Pancreas (tissue), 10 donors: ENCODE results near the gene GTF3C1. TPM values are rescaled to one million over a fixed set of nuclear protein-coding genes. Genes with fewer than 3 reads are reported as not detected.
"Not testable (repeated sequence)": the region's sequence is repeated elsewhere in the genome, so short reads cannot be mapped to it uniquely, and the experiment has no call there.

Experiments used
- ATAC-seq, 4 donors: fragments of 200-7000 bp; cut with Tn5 transposase; one replicate each; pipeline versions ENCODE4 v1.8.0 to v1.9.1; 2020; ENCODE audit warnings: mild to moderate bottlenecking in 4 of 4, moderate library complexity in 4 of 4
- DNase-seq, 6 donors: peaks; one replicate each; pipeline ENCODE4 v3.0.0-alpha.2; 2020
- FAIRE-seq: peaks from 2 replicates; lab custom pipeline; 2012; peaks lifted over from hg19 to GRCh38; lab: Jason Lieb, UNC
- H3K27ac ChIP-seq, 4 donors: fragments of 200-600 bp; sonication (generic); 1 replicate in 3 of 4; 2 replicates in 1 of 4; pipeline versions ENCODE4 v1.5.0 to v1.8.0; 2020
- H3K27me3 ChIP-seq, 4 donors: fragments of 200-600 bp; one replicate each; pipeline ENCODE4 v1.8.0; 2021
- H3K36me3 ChIP-seq, 3 donors: fragments of 200-600 bp; sonication (generic) in 1 of 3; one replicate each; pipeline versions ENCODE4 v1.5.0 to v1.8.0; 2020 to 2021
- H3K4me1 ChIP-seq, 3 donors: fragments of 200-600 bp; one replicate each; pipeline ENCODE4 v1.8.0; 2021
- H3K4me3 ChIP-seq, 4 donors: fragments of 200-600 bp; sonication (generic) in 2 of 4; one replicate each; pipeline versions ENCODE4 v1.5.0 to v1.8.0; 2020 to 2021
- H3K9me3 ChIP-seq, 4 donors: fragments of 200-600 bp; one replicate each; pipeline ENCODE4 v1.8.0; 2021
- WGBS, 2 donors: extraction: QIAGEN DNeasy Blood & Tissue Kit; methylation state at CpG; one replicate each; pipeline ENCODE4 v1.1.7; 2013; 5-methylcytosine and 5-hydroxymethylcytosine counted together
- intact Hi-C, 3 donors: fragments of 100-400 bp; cut with DNase I; formaldehyde crosslinking; loops; one replicate each; pipeline versions ENCODE4 v1.11.1 to v1.14.2; 2022
- polyA plus RNA-seq, 2 donors: library from polyadenylated mRNA; stranded (reverse); fragments of 200-250 nt; gene quantifications; one replicate each; pipeline ENCODE4 v1.2.3, GENCODE V29; 2013
- total RNA-seq, 6 donors: library from RNA; stranded (reverse); fragmentation: NEBNext Ultra II Directional in 4 of 6; extraction: Animal tissue kit (Norgen Biotek cat#: 25700) in 4 of 6; gene quantifications; one replicate each; pipeline versions ENCODE4 v1.2.1 to v1.2.4, GENCODE V29; 2021 to 2023
- TF ChIP-seq, protein P1 (sequence below), 4 donors: fragments of 200-600 bp; sonication (generic) in 3 of 4; IDR thresholded peaks; one replicate each; pipeline versions ENCODE4 v1.5.0 to v1.8.0; 2021; ENCODE audit warnings: antibody characterized with exemption in 4 of 4
- donor health status: healthy with polysubstance abuse.
- donor health status: DM: no; HTN: no; CAD: no; lungs with moderate emphysema.
- donor health status: DM: no; HTN: no; CAD: no.
- donor health status: control.
- donor health status: control.
- donor health status: Bipolar disorder and iron deficiency.
- donor health status: DM: yes; HTN: yes; CAD: no.
- donor health status: DM: no; HTN: no; CAD: no.
- donor health status: DM: no; HTN: no; CAD: no.
- donor health status: DM: yes; HTN: yes; CAD: no.

GTF3C1 gene
- total and polyA plus RNA-seq, 8 donors = 31.5 to 113 (median 43.8) TPM

DNA sequence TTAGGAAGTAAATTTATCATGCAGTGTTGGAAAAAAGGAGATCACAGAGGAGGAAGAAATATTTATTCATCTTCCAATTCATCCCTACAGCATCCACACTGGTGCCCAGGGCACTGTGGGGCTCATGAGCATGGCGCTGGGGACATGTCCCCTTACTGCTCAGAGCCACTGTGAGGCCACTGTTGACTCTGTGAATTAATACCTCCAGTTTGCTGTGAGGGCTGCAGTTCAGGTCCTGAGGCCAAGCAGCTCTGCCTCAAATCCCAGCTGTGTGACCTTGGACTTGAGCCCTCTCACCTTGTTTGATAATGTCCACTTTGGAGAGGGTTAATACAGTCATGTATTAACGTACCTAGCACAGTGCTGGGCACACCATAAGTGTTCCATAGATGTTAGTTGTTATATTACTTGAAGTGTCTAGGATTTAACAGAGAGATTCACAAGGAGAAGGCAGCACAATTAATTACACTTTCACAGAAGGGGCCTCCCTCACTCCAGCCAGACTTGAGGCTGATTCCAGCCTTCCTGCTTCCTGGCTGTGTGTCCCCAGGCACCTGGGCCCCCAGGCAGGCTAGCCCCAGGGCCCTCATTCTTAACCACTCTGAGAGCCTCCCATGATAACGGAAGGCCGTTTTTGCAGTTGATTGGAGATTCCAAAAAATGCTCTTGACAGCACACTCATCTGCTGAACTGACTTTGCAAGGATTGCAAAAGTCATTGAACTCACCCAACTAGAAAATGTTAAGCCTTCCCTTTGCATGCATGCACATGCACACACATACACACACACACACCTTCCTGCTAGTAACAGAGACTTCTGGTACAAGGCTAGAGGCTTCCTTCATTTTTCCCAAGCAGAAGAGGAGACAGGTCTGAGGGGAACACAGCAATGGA, 29.6 kb upstream of the GTF3C1 start:
- peak in 3 of 4 donors; percentile 14 to 42 (median 26) for ATAC-seq
- Histone ChIP-seq H3K27ac (peak overlapping the region in 3 of 4 donors; percentile 6 to 73 (median 73)), H3K36me3 (no peaks in the 10 kb centered on the region), H3K4me3 (no peak overlapping the region), H3K4me1 (peaks cover 39 to 54% (median 49%) of the 10 kb centered on the region in 3 donors), H3K27me3 (no peaks in the 10 kb centered on the region), H3K9me3 (no peaks in the 10 kb centered on the region)
- peak in 2 of 6 donors; percentile 31 to 40 for DNase-seq
- intact Hi-C loops = no loop called here
- TF ChIP-seq, protein P1, sequence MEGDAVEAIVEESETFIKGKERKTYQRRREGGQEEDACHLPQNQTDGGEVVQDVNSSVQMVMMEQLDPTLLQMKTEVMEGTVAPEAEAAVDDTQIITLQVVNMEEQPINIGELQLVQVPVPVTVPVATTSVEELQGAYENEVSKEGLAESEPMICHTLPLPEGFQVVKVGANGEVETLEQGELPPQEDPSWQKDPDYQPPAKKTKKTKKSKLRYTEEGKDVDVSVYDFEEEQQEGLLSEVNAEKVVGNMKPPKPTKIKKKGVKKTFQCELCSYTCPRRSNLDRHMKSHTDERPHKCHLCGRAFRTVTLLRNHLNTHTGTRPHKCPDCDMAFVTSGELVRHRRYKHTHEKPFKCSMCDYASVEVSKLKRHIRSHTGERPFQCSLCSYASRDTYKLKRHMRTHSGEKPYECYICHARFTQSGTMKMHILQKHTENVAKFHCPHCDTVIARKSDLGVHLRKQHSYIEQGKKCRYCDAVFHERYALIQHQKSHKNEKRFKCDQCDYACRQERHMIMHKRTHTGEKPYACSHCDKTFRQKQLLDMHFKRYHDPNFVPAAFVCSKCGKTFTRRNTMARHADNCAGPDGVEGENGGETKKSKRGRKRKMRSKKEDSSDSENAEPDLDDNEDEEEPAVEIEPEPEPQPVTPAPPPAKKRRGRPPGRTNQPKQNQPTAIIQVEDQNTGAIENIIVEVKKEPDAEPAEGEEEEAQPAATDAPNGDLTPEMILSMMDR (IDR thresholded peaks at IDR 0.05) = no peak
- FAIRE-seq = no peak
- 50 to 55% methylated on average over 4 of the region's 4 CpGs for WGBS, 2 donors

DNA sequence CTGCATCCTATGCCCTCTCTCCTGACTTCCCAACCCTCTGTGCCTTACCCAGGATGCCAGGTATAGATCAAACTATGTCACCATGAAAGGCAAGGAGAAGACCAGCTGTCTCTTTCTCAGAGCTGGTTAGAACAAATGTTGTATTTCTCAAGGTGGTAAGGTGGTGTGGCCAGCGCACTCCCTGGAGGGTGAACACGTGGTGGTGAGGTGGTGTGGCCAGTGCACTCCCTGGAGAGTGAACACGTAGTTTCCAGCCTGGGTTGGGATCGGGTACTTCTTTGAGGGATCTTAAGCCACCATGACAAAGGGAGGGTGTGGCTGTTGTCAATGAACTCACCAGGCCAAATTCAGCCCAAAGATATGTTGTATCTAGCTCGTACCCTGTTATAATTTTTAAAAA, 27.0 kb upstream of the GTF3C1 start:
- no peak for FAIRE-seq
- 38% methylated on average over 5 of the region's 5 CpGs for WGBS, 2 donors
- no peaks in the 10 kb centered on the region for H3K36me3 ChIP-seq
- H3K27me3 ChIP-seq = no peaks in the 10 kb centered on the region
- TF ChIP-seq, protein P1 (IDR thresholded peaks at IDR 0.05) = no peak
- DNase-seq = peak in 5 of 6 donors; percentile 77 to 88 (median 87)
- intact Hi-C loops = no loop called here
- no peak overlapping the region for H3K4me3 ChIP-seq
- peaks cover 32 to 43% (median 41%) of the 10 kb centered on the region in 3 donors for H3K4me1 ChIP-seq
- no peaks in the 10 kb centered on the region for H3K9me3 ChIP-seq
- ATAC-seq = peak; percentile 87 to 92 (median 89)
- peak overlapping the region; percentile 26 to 73 (median 64) for H3K27ac ChIP-seq

DNA sequence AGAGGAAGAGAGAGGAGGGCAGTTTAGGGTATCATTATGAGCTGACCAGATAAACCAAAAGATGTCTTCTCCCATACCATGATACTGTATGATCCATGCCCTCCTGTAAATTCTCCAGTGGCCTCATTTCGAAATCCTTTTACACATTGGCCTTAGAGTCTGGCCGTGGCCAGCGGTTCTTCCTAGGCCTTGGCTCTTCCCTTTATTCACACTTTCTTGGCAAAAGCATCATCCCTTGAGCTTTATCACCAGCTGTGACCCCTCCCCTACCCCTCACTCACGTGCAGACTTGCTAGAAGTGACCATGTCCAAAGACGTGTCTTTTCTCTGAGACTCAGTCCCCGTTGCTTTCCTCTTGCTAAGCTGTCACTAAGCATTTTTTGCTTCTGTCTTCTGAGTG, 23.0 kb upstream of the GTF3C1 start:
- H3K4me1 ChIP-seq = peaks cover 13 to 22% (median 20%) of the 10 kb centered on the region in 3 donors
- H3K4me3 ChIP-seq = no peak overlapping the region
- DNase-seq (no peak), ATAC-seq (peak in 1 of 4 donors; percentile 9), FAIRE-seq (no peak)
- H3K27me3 ChIP-seq = no peaks in the 10 kb centered on the region
- H3K36me3 ChIP-seq = no peaks in the 10 kb centered on the region
- intact Hi-C loops = no loop called here
- TF ChIP-seq, protein P1 (IDR thresholded peaks at IDR 0.05) = no peak
- 88 to 91% methylated on average over 6 of the region's 6 CpGs for WGBS, 2 donors
- no peak overlapping the region for H3K27ac ChIP-seq
- H3K9me3 ChIP-seq = no peaks in the 10 kb centered on the region

- Histone ChIP-seq H3K36me3 (no peaks in the 10 kb centered on the region), H3K27ac (no peak overlapping the region), H3K9me3 (no peaks in the 10 kb centered on the region), H3K27me3 (no peaks in the 10 kb centered on the region), H3K4me1 (peaks cover 6 to 13% (median 12%) of the 10 kb centered on the region in 3 donors), H3K4me3 (no peak overlapping the region)
- 86 to 90% methylated on average over 8 of the region's 8 CpGs for WGBS, 2 donors
- ATAC-seq = no peak
- TF ChIP-seq, protein P1 (IDR thresholded peaks at IDR 0.05) = no peak
- no peak for FAIRE-seq
- intact Hi-C loops = no loop called here
- DNase-seq = no peak
Measured at GRCh38 chr16:27571433-27572326, 22.0 kb upstream of the GTF3C1 start.

DNA sequence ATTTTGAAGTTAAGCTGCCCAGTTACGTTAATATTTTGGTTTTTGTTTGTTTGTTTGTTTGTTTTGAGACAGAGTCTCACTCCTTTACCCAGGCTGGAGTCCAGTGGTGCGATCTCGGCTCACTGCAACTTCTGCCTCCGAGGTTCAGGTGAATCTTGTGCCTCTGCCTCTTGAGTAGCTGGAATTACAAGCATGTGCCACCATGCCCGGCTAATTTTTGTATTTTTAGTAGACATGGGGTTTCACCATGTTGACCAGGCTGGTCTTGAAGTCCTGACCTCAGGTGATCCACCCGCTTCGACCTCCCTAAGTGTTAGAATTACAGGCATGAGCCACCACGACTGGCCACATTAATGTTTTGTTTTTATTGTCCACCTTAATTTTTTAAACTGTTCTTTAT, 21.3 kb upstream of the GTF3C1 start:
- H3K27ac ChIP-seq, H3K27me3 ChIP-seq, intact Hi-C loops, H3K4me3 ChIP-seq, FAIRE-seq, H3K36me3 ChIP-seq, DNase-seq, H3K4me1 ChIP-seq, ATAC-seq, H3K9me3 ChIP-seq: not testable (repeated sequence)
- WGBS, 2 donors = 96 to 97% methylated on average over 8 of the region's 8 CpGs
